Heart left ventricle (tissue), 16 donors: ENCODE measurements around the gene ASIC2. TPM values are rescaled to one million over a fixed set of nuclear protein-coding genes. Genes with fewer than 3 reads are reported as not detected.

Experiments used
- ATAC-seq, 4 donors: fragments of 200-7000 bp; cut with Tn5 transposase; one replicate each; pipeline ENCODE4 v1.9.1; 2020 to 2022; ENCODE audit warnings: moderate library complexity in 4 of 4, mild to moderate bottlenecking in 3 of 4, moderate number of reproducible peaks in 1 of 4
- DNase-seq, 5 donors: peaks; one replicate each; pipeline ENCODE4 v3.0.0-alpha.2; 2020
- H3K27ac ChIP-seq, 12 donors: fragments of 200-600 bp; sonication (generic) in 4 of 12; one replicate each; pipeline versions ENCODE4 v1.5.0 to v1.8.0; 2016 to 2022; ENCODE audit warnings: mild to moderate bottlenecking in 2 of 12
- H3K27me3 ChIP-seq, 9 donors: fragments of 200-600 bp; sonication (generic) in 2 of 9; one replicate each; pipeline versions ENCODE4 v1.5.1 to v1.8.0; 2016 to 2022; ENCODE audit warnings: mild to moderate bottlenecking in 3 of 9
- H3K36me3 ChIP-seq, 9 donors: fragments of 200-600 bp; sonication (generic) in 2 of 9; one replicate each; pipeline versions ENCODE4 v1.5.0 to v1.8.0; 2018 to 2022; ENCODE audit warnings: mild to moderate bottlenecking in 2 of 9
- H3K4me1 ChIP-seq, 12 donors: fragments of 200-600 bp; sonication (generic) in 4 of 12; one replicate each; pipeline versions ENCODE4 v1.5.0 to v1.8.0; 2016 to 2022; ENCODE audit warnings: mild to moderate bottlenecking in 3 of 12
- H3K4me3 ChIP-seq, 12 donors: fragments of 200-600 bp; sonication (generic) in 4 of 12; one replicate each; pipeline versions ENCODE4 v1.5.0 to v1.8.0; 2017 to 2022; ENCODE audit warnings: mild to moderate bottlenecking in 9 of 12, moderate library complexity in 4 of 12
- H3K9me3 ChIP-seq, 12 donors: fragments of 200-600 bp; sonication (generic) in 4 of 12; one replicate each; pipeline versions ENCODE4 v1.5.0 to v1.8.0; 2016 to 2022; ENCODE audit warnings: mild to moderate bottlenecking in 1 of 12
- CTCF ChIP-seq, 12 donors: fragments of 200-600 bp; sonication (generic) in 4 of 12; IDR thresholded peaks; one replicate each; pipeline versions ENCODE4 v1.5.0 to v1.8.0; 2018 to 2022; ENCODE audit warnings: antibody characterized with exemption in 12 of 12, mild to moderate bottlenecking in 5 of 12
- POLR2A ChIP-seq, 2 donors: fragments of 450-650 bp; IDR thresholded peaks; one replicate each; pipeline ENCODE4 v1.6.1; 2017; ENCODE audit warnings: antibody characterized with exemption in 2 of 2, mild to moderate bottlenecking in 2 of 2, moderate library complexity in 2 of 2
- WGBS, 4 donors: extraction: QIAGEN DNeasy Blood & Tissue Kit in 2 of 4; methylation state at CpG; one replicate each; pipeline versions ENCODE4 v1.1.5 to v1.1.7; 2013 to 2018; 5-methylcytosine and 5-hydroxymethylcytosine counted together
- intact Hi-C, 10 donors: fragments of 100-400 bp; cut with DNase I; formaldehyde crosslinking; loops; one replicate each; pipeline versions ENCODE4 v1.11.1 to v1.14.2; 2022
- polyA plus RNA-seq, 2 donors: library from polyadenylated mRNA; stranded (reverse); fragments of 200-250 nt; gene quantifications; one replicate each; pipeline ENCODE4 v1.2.3, GENCODE V29; 2013
- total RNA-seq, 9 donors: library from RNA; depleted of rRNA in 2 of 9; stranded (reverse); fragments of >200 nt in 2 of 9; fragmentation: NEBNext Ultra II Directional in 3 of 9; extraction: Animal tissue kit (Norgen Biotek cat#: 25700) in 3 of 9; gene quantifications; one replicate each; pipeline versions ENCODE4 v1.1.0 to v1.2.4, GENCODE V29; 2016 to 2023
- donor health status: ischemic (EF 13 %, LVEDD 7.1; RV severe dilation, severe dysfunction).
- donor health status: healthy with polysubstance abuse.
- donor health status: DM: no; HTN: yes; CAD: no.
- donor health status: DM: no; HTN: no; CAD: no.
- donor health status: ischemic (EF 25% LVEDD 6.9; RV normal size, moderate dysfunction).
- donor health status: ischemic (EF 25% LVEDD 5.7; RV mildly dilated, moderate dysfunction).
- donor health status: healthy.
- donor health status: DM: yes; HTN: yes; CAD: no.
- donor health status: ischemic (EF 35%, LVEDD 5.7; RV mildly dilated, moderate dysfunction).
- donor health status: nonischemic (EF 11% LVEDD 7.7; RV severe dilation, severe dysfunction).
- donor health status: DM: yes; HTN: yes; CAD: no.
- donor health status: PGD.
- donor health status: ischemic (EF 29% LVEDD 5.4; RV normal size, mild dysfunction).
- donor health status: nonischemic (EF 23%, LVEDD 6.1; RV moderate dilation, normal function).

The ASIC2 gene
- total and polyA plus RNA-seq, 11 donors = 1.1 TPM; not detected in 10

GRCh38 chr17:33241390-33241789 is 51.7 kb downstream of the ASIC2 start:
- no peak for DNase-seq
- no peak for ATAC-seq
- Histone ChIP-seq H3K4me3 (no peak overlapping the region), H3K4me1 (no peaks in the 10 kb centered on the region), H3K9me3 (no peaks in the 10 kb centered on the region), H3K36me3 (no peaks in the 10 kb centered on the region), H3K27ac (no peak overlapping the region), H3K27me3 (peaks cover 0 to 23% (median 0%) of the 10 kb centered on the region in 9 donors)
- TF ChIP-seq CTCF (IDR thresholded peaks at IDR 0.05) = no peak
- no peak for TF ChIP-seq POLR2A (IDR thresholded peaks at IDR 0.05)
- intact Hi-C loops = loop anchor here in 1 of 10 donors (5.0 kb wide), 1 partner anchor 36 kb away; no protein-coding TSS in a partner anchor

- 70 to 82% (median 76%) methylated on average over 6 of the region's 6 CpGs for WGBS, 4 donors
- ATAC-seq = no peak
- intact Hi-C loops = loop anchor here in 1 of 10 donors (5.0 kb wide), 1 partner anchor 37 kb away; no protein-coding TSS in a partner anchor
- Histone ChIP-seq H3K27me3 (peaks cover 0 to 22% (median 0%) of the 10 kb centered on the region in 9 donors), H3K27ac (no peak overlapping the region), H3K36me3 (no peaks in the 10 kb centered on the region), H3K9me3 (no peaks in the 10 kb centered on the region), H3K4me3 (no peak overlapping the region), H3K4me1 (peaks cover 0 to 3% (median 0%) of the 10 kb centered on the region in 12 donors)
- TF ChIP-seq CTCF (IDR thresholded peaks at IDR 0.05) = no peak
- TF ChIP-seq POLR2A (IDR thresholded peaks at IDR 0.05) = no peak
- DNase-seq = no peak
These were observed 52.7 kb downstream of the ASIC2 start for GRCh38 chr17:33240362-33240761.

- Histone ChIP-seq H3K36me3 (no peaks in the 10 kb centered on the region), H3K4me3 (no peak overlapping the region), H3K9me3 (no peaks in the 10 kb centered on the region), H3K27ac (no peak overlapping the region), H3K4me1 (peaks cover 0 to 7% (median 0%) of the 10 kb centered on the region in 12 donors), H3K27me3 (peaks cover 0 to 22% (median 0%) of the 10 kb centered on the region in 9 donors)
- intact Hi-C loops = loop anchor here in 2 of 10 donors (5.0 to 10.0 kb wide), 2 partner anchors 38 to 45 kb away; no protein-coding TSS in a partner anchor
- TF ChIP-seq CTCF (IDR thresholded peaks at IDR 0.05) (no peak), POLR2A (IDR thresholded peaks at IDR 0.05) (no peak)
- ATAC-seq = no peak
- WGBS, 4 donors = 65 to 73% (median 68%) methylated on average over 1 of the region's 1 CpG
- DNase-seq = no peak
These were observed 53.4 kb downstream of the ASIC2 start for GRCh38 chr17:33239702-33240101.

DNA sequence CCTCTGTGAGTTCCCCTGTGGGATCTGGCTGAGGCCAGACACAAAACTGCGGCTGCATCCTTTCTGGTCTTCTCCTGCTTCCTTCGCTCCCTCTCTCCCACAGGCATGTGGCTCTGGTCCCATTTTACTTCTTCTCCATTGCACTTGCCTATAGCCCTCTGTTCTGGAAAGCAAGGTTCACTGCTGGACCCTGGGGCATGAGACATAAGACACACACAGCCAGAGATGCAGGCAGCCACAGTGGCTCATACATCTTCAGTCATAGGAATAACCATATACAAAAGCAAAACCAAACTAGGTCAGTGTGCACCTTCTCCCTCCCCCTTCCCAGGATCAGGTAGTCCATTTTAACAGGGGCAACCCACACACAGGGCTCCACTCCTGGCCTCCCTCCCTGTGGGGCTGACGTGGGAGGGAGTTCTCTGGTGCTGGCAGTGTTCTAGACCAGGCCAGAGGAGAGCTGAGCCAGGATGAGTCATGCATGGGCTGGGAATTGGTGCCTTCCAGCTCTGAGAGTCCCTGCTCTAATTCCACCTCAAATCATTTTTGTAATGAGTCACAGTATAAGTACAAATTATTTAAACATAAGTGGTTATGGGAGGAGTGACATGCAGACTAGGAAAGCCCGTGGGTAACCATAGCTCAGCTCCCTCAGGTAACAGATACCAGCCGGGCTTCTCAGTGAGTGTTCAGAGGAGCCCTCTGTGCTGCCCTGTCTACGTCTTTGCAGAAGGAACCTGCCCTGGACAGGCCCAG is 58.0 kb downstream of the ASIC2 start:
- 58 to 71% (median 62%) methylated on average over 6 of the region's 6 CpGs for WGBS, 4 donors
- no peaks in the 10 kb centered on the region for H3K36me3 ChIP-seq

More for the DNA sequence above, 58.0 kb downstream of the ASIC2 start:
- Histone ChIP-seq H3K9me3 (no peaks in the 10 kb centered on the region), H3K4me3 (no peak overlapping the region), H3K27me3 (peaks cover 0 to 7% (median 0%) of the 10 kb centered on the region in 9 donors), H3K4me1 (peaks cover 0 to 19% (median 5%) of the 10 kb centered on the region in 12 donors), H3K27ac (peak overlapping the region in 1 of 12 donors; percentile 31)
- ATAC-seq (peak; percentile 77 to 97 (median 94)), DNase-seq (peak; percentile 27 to 79 (median 71))
- TF ChIP-seq POLR2A (IDR thresholded peaks at IDR 0.05) (no peak), CTCF (IDR thresholded peaks at IDR 0.05) (no peak)
- intact Hi-C loops = loop anchor here in 1 of 10 donors (10.0 kb wide), 1 partner anchor 50 kb away; no protein-coding TSS in a partner anchor
